Lung microvascular endothelial cell (primary cell): ENCODE results near the gene TCFL5. TPM values are rescaled to one million over a fixed set of nuclear protein-coding genes. Genes with fewer than 3 reads are reported as not detected.

Experiments used
- DNase-seq, 2 donors: peaks; one replicate each; pipeline versions ENCODE4 v3.0.0 to v3.0.0-alpha.2; 2010; ENCODE audit warnings: low read depth in 2 of 2
- total RNA-seq: library from RNA; depleted of rRNA; stranded (reverse); fragments of >200 nt; gene quantifications from 2 replicates; pipeline ENCODE4 v1.2.1, GENCODE V29; 2014

Gene TCFL5
- total RNA-seq, 1 donor from 2014 or later, result 11.7 TPM

DNA sequence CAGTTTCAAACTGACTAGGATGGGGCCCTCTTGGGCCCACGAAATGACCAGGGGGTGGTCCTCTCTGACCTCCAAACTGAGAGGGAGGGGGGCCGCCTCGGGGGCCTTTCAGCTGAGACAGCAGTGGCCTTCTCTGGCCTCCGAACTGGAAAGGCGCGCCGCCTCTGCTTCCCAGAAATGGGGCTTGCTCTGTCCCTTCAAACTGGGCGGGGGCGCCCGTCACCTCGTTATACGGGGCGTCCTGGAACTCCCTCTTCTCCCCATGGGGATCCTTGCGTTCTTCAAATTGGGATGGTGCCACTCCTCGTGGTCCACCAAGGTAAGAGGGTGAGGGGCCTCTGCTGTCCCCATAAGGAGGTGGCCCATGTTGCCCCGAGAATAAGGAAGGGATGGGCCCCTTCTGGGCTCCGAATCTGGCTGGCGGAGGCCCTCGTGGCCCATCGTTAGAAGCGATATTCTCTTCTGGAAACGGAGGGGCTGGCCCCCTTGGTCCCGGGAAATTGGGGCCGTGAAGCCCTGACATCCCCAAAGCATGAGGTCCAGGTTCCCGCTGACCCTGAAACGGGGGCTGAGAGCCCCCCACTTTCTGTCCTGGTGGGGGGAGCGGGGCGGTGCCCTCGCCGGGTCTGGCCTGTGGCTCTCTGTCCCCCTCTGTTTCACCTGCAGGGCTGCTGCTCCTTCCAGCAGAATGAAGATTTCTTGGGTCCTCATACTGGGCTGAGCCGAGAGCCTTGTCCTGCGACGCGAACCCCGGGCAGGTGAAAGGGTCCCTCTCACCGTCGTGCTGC, 18.7 kb upstream of the TCFL5 start:
- no peak for DNase-seq

GRCh38 chr20:62879275-62880146, 17.9 kb upstream of the TCFL5 start:
- DNase-seq, result no peak

GRCh38 chr20:62878244-62879038, 16.8 kb upstream of the TCFL5 start:
- no peak for DNase-seq

DNA sequence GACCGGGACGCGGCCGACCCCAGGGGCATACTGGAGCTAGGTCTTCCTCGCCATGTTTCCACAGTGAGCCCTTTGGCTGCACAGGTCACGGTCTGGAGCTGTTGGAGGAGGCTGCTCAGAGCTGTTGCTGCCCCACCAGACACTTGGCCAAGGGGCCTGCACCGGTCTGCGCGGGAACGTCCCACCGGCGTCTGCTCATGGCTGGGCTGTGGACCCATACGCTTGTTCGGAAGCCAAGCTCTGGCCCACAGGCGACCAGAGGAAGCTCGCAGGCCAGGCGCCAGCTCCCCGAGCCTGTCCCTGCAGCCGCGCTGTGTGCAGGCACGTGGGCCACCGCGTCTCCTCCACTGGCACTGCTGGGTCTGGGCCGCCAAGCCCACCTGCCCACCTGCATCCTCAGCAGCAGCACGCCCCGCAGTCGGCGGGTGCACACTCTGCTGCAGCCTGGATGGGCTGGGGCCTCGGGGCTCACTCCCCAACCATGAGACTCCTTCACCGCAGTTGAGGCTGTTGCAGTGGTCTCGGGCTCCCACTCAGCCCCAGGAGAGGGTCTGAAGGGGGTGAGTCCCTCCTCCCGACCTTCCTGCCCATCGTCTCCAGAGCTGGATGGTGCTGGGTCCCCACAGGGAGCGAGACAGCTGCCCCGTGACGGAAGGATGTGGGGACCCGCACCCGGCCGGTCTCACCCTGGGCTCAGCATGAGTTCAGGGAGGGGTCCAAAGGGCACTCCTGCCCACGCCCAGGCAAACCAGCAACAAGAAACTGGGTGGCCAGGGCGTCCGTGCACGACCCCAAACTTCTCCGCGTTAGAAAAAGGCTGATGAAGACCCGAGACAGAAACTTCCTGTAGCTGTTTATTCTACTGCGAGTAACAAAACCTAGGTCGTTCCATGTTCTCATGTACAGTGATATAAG, 15.5 kb upstream of the TCFL5 start:
- DNase-seq, result peak; percentile 88 to 95

GRCh38 chr20:62876501-62876901, 14.9 kb upstream of the TCFL5 start:
- no peak for DNase-seq

DNA sequence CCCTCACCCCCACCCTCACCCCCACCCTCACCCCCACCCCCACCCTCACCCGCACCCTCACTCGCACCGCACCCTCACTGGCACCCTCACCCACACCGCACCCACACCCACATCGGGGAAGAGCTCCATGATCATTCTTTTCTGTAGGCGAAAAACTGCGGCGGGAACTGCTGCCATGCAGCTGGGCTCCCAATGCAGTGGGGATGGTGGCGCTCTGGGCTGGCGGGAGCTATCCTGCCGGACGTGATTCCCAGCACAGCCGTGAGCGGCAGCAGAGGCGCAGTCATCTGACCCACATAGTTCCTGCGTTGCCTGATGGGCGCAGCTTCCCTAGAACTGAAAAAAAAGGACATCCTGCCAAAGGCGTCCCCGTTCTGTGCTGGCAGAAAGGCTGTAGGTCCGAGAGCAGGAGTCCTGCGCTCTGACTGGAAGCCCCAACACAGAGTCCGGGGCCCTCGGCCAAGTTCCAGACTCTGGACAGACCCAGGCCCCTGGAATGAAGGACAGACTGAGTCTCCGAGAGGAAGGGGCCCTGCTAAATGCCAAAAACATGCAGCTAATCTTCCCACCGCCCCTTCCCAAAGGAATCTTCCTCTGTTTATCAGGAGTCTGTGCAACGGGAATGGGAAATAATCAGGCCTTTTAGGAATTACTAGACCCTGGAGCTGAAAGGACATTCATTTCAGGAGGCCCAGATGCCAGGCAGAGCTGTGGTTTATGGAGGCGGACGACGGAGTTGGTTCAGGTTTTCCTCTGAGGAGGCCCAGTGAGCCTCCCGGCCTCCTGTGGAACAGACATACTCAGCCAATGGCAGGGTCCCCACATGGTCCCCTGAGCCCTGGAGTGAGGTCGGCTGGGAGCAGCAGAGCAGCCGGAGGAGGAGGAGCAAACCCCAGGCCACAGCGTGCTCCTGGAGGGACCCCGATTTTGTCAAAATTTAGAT, 14.1 kb upstream of the TCFL5 start:
- DNase-seq, result peak; percentile 88 to 94

GRCh38 chr20:62874964-62875344, 13.3 kb upstream of the TCFL5 start:
- no peak for DNase-seq

DNA sequence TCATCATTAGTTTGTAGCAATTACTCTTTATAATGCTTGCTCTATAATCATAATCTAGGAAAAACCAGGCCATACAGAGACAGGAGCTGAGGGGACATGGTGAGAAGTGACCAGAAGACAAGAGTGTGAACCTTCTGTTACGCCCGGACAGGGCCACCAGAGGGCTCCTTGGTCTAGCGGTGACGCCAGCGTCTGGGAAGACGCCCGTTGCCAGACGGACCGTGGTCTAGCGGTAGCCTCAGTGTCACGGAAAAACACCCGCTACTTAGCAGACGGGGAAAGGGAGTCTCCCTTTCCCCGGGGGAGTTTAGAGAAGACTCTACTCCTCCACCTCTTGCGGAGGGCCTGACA, 12.0 kb upstream of the TCFL5 start:
- peak in 1 of 2 donors; percentile 70 for DNase-seq

- no peak for DNase-seq
These were observed 11.7 kb upstream of the TCFL5 start for GRCh38 chr20:62873280-62873679.

- no peak for DNase-seq
These were observed 11.2 kb upstream of the TCFL5 start for GRCh38 chr20:62872862-62873261.

DNA sequence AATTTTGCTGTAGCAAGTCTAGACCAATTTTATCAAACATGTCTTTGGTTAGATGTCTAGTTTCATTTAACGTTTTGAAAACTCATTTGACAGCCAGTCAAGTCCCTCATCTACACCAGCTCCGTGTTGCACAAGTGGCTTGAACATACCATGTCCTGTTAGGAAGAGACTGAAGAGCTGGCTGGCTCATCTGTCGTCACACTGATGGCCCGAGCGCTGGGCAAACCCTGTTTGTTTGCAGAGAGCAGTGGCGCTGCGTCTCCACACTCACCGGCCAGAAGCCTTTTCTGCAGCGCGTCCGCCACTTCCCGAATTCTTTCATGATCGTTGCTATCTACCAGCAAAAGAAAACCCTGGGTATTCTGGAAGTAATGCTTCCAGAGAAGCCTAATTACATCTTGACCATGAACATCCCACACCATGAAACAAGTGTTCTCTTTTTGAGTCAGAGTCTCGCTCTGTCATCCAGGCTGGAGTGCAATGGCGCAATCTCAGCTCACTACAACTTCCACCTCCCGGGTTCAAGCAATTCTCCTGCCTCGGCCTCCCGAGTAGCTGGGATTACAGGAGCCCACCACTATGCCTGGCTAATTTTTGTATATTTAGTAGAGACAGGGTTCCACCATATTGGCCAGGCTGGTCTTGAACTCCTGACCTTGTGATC, 10.7 kb upstream of the TCFL5 start:
- peak in 1 of 2 donors; percentile 18 for DNase-seq

DNA sequence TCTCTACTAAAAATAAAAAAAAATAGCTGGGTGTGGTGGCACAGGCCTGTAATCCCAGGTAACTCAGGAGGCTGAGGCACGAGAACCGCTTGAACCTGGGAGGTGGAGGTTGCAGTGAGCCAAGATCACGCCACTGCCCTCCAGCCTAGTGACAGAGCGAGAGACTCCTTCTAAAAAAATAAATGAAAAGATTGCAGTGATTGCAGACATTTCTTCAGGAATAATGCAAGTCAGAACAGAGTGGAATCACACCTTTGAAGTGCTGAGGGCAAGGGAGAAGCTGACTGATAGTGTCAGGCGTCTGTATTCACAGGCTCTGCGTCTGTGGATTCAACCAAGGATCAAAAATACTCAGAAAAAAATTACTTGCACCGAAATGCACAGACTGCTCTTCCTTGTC, 2.6 kb upstream of the TCFL5 start:
- no peak for DNase-seq

DNA sequence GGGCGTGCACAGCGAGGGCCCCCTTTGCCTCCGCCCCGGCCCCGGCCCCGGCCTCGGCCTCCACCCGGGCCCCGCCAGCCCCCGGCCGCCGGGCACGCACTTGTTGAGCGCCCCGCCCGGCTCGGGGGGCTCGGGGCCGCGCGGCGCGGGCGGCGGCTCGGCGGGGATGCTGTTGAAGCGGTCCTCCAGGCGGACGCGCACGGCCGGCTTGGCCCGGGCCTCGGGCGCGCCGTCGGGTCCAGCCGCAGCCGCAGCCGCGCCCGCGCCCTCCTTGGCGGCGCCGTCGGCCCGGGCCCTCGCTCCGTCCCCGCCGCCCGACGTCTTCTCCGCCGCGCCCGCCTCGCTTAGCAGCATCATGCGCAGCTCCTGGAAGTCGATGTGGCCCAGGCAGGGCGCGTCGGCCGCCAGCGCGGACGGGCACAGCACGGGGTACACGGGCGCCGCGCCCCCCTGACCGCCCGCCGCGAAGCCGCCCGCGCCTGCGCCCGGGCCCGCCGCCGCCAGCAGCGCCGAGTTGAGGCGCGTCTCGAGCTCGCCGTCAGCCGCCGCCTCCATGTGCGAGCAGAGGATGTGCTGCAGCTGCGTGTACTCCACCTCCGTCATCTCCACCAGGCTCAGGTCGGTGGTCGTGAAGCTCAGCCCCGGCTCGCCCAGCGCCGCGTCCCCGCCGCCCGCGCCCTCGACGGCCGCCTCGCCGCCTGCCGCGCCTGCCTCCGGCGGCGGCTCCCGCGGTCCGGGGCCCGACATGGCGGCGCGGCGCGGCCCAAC, 514 bp downstream of the TCFL5 start:
- peak; percentile 43 for DNase-seq

GRCh38 chr20:62860391-62860923, 1.2 kb downstream of the TCFL5 start:
- peak; percentile 62 to 84 for DNase-seq

DNA sequence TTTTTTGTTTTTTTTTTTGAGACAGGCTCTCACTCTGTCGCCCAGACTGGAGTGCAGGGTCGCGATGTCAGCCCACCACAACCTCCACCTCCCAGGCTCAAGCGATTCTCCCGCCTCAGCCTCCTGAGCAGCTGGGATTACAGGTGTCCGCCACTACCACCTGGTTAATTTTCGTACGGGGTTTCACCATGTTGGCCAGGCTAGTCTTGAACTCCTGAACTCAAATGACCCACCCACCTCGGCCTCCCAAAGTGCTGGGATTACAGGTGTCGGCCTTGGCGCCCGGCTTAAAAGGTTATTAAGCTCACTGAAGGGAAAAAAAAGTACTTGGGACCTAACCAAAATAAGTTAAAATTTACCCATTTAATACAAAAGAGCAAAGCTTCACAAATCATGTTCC, 1.9 kb downstream of the TCFL5 start:
- no peak for DNase-seq

DNA sequence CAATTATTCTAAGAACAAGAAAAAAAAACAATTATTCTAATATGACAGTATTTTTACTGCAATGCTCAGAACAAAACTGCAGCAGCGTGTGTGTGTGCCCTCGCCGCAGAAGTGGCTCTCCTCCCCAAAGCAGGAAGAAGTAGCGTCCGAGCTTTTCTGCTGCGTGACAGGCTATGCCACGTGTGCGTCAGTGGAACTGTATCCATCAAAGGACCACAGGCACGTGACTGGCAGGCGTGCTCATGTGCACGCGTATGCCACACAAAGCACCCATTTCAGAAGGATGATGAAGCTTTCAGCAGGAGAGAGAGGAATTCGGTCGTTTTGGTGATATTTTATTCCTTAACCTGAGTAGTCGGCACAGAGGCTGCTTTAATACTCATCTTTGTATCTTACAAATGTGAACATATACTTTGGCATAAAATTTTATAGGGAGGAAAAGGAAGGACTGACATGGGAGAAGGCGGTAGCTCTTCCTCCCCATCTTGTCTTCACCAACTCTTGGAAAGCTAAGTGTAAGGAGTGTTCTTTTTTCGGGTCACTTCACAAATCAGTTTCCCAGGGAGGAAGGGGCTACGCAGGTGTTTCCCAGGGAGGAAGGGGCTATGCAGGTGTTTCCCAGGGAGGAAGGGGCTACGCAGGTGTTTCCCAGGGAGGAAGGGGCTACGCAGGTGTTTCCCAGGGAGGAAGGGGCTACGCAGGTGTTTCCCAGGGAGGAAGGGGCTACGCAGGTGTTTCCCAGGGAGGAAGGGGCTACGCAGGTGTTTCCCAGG, 3.4 kb downstream of the TCFL5 start:
- no peak for DNase-seq

GRCh38 chr20:62856931-62857619, 4.5 kb downstream of the TCFL5 start:
- DNase-seq, result no peak
